HG03565 (cell line): ENCODE data around the gene MCRIP2.

Experiments used
- ATAC-seq: cut with Tn5 transposase; IDR thresholded peaks from one replicate; pipeline ENCODE4 v1.9.1; 2021; ENCODE audit warnings: mild to moderate bottlenecking, moderate library complexity; ENCODE audit not compliant: unreplicated experiment

MCRIP2 gene

DNA sequence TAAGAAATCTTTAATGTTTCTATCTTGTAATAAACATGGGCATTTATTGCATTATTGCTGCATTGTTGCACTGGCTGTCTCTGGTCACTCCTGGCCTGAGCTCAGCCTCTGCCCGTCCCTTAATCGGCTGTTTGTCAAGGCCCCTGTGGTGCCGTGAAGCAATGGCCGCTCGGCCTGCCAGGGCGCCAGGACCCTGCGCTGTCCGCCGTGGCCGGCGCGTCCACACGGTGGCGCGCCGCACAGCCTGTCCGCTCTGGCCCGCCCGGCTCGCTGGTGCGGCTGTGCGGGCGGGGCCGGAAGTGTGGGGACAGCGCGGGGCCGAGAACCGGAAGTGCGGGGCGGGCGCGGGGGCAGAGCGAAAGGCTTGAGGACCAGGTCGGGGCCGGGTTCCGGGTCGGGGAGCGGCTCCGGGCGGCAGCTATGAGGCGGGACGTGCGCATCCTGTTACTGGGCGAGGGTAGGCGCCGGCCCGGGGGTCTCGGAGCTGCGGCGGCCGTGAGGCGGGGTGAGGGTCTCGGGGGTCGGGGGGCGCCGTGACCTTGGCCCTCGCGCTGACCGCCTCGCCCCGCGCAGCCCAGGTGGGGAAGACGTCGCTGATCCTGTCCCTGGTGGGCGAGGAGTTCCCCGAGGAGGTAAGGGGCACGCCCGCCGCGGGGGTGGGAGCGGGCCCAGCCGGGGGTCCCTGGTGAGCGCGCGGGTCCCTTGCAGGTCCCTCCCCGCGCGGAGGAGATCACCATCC is 26.3 kb downstream of the MCRIP2 start, which contains the start of gene RHOT2:
RHOT2 (plus strand) TSS at position 353 of the 739 bp plus-strand sequence; CDS start at position 421, 68 bp downstream.
- ATAC-seq, result peak; percentile 76

DNA sequence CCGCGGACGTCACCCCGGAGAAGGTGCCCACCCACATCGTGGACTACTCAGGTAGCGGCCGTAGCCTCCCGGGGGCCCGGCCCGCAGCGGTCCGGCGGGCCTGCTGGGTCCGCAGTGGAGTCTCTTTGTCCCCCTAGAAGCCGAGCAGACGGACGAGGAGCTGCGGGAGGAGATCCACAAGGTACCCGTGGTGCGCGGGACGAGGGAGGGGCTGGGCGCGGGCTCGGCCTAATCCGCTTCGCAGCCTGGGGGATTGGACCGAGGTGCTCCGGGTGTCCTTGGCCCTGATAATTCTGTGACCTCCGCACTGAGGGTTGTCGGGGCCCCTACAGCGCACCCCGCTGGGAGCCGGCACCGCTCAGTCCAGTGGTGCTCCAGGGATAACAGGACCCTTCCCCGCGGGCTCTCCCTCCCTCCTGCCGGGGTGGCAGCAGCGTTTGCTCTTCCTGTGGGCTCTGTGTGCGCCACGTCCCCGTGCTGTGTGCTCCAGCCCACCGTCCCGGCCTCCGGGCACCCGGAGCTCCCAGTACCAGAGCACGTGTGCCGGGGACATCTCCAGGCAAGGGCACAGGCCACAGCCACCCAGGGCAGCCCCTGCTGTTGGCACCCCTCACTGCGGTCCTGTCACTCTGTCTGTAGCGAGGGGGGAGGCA is 27.0 kb downstream of the MCRIP2 start:
- ATAC-seq, result peak; percentile 12

DNA sequence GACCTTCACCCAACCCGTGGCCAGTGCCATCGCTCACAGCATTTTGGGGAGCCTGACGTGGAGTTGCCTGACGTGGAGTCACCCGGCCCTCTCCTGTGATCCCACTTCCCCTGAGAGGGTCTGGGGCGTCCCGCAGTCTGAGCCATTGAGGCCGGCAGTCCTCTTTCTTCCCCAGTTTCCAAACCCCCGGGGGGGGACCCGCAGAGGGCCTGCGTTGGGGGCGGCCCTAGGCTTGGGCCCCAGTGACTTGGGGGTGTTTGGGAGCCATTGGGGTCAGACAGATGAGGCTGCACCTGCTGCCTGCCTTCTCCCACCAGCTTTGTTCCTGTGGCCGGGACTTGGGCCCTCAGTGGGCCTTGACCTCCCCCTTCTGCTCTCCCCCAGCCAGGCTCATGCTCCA is 28.0 kb downstream of the MCRIP2 start:
- ATAC-seq, result no peak

DNA sequence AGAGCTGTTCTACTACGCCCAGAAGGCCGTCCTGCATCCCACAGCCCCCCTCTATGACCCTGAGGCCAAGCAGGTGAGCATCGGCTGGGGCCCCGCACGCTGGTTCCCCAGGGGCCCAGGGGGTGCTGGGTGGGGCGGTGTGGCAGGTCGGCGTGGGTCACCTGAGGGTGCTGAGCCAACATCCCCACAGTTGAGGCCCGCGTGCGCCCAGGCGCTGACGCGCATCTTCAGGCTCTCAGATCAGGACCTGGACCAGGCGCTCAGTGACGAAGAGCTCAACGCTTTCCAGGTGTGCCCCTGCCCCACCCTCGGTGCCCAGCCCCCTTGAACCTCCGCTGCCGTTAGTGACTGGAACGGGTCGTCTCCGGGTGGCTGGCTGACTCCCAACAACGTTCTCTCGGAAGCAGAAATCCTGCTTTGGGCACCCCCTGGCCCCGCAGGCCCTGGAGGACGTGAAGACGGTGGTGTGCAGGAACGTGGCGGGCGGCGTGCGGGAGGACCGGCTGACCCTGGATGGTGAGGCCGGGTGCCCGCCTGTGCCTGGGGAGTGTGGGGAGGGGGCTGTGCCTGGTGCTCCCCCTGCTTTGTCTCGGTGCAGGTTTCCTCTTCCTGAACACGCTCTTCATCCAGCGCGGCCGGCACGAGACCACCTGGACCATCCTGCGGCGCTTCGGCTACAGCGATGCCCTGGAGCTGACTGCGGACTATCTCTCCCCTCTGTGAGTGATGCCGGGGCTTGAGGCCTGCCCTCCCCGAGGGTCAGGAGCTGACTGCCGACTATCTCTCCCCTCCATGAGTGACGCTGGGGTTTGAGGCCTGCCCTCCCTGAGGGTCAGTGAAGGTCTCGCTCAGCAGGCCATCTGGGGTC is 29.1 kb downstream of the MCRIP2 start:
- no peak for ATAC-seq

DNA sequence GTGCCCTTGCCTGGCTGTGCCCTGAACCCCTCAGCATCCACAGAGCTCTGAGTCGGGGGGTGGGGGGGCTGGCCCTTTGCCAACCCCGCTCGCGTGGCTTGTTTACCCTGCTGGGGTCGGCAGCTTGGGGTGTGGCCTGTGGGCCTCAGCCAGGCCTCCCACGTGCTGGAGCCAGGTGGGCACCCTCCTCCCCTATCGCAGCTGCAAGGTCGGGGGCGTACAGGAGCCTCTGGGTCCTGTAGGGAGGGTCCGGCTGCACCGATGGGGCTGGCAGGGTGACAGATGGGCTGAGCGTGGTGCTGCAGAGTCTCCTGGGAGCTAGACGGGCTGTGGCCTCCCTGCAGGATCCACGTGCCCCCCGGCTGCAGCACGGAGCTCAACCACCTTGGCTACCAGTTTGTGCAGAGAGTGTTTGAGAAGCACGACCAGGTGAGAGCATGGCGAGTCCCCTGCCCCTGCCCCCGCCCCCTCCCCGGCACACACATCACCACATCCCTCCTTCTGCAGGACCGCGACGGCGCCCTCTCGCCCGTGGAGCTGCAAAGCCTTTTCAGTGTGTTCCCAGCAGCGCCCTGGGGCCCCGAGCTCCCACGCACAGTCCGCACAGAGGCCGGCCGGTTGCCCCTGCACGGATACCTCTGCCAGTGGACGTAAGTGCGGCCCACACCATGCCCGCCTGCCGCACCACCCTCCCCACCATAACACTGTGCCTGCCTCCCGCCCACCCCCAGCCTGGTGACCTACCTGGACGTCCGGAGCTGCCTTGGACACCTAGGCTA is 29.9 kb downstream of the MCRIP2 start:
- no peak for ATAC-seq

DNA sequence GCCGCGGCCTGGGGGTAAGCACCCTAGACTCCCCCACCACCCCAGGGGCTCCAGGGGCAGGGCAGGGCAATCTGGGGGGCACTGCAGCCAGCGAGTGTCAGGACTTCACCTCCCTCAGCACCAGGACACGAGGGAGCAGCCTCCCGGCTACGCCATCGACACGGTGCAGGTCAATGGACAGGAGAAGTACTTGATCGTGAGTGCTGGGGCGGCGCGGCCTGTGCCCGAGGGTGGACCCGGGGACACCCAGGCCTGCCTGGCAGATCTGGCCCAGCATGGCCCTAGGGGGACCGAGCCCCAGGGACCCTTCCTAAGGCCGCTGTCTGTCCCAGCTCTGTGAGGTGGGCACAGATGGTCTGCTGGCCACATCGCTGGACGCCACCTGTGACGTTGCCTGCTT is 30.7 kb downstream of the MCRIP2 start:
- no peak for ATAC-seq

DNA sequence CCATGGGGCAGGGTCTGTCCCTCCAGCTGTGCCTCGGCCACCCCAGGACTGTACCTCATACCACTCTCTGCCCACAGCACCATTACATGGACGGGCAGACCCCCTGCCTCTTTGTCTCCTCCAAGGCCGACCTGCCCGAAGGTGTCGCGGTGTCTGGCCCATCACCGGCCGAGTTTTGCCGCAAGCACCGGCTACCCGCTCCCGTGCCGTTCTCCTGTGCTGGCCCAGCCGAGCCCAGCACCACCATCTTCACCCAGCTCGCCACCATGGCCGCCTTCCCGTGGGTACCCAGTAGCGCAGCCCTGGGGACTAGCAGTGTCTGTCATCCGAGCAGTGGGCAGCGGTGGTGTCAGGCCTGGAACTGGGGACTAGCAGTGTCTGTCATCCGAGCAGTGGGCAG is 31.2 kb downstream of the MCRIP2 start:
- no peak for ATAC-seq

DNA sequence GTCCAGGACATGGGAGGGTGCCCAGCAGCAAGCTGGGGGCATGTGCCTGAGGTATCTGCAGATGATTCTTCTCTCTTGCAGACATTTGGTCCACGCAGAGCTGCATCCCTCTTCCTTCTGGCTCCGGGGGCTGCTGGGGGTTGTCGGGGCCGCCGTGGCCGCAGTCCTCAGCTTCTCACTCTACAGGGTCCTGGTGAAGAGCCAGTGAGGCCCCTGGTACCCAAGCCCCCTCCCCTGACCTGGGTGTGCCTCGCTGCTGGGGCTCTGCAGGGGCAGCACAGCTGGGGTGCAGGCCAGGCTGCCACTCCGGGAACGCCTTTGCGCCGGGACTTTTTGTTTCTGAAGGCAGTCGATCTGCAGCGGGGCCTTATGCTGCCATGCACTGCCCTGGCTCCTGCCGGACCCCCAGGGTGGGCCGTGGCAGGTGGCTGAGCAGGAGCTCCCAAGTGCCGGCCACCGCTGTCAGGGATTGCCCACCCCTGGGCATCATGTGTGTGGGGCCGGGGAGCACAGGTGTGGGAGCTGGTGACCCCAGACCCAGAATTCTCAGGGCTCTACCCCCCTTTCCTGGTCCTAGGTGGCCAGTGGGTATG is 31.9 kb downstream of the MCRIP2 start:
- no peak for ATAC-seq

DNA sequence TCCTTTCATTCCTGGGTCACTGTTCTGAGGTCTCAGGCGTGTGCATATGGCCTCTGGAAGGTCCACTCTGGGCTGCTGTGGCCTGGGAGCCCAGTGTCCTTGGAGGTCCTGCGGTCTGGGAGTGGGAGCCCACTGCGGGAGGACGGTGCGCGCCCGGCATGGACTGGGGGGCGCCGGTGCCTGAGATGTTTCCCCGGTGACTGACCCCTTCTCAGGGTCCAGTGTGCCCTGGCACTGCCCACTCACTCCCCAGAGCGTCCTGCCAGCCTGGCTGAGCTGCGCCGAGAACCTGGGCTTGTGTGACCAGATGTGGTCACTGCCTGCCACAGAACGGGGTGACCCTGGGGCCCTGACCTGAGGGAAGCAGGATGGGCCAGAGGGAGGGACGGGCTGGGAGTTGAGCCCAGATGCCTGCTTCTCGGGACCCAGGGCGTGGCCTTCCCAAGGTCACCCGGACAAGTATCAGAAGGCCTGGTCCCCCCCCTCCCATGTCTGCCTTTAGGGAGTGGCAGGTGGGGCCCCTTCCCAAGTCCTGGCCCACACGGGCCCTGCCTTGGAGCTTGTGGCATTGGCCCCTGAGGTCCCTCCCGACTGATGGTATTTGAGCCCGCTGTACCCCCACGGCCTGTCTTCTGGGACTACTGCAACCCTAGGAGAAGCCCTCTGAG is 32.7 kb downstream of the MCRIP2 start:
- ATAC-seq, result no peak

DNA sequence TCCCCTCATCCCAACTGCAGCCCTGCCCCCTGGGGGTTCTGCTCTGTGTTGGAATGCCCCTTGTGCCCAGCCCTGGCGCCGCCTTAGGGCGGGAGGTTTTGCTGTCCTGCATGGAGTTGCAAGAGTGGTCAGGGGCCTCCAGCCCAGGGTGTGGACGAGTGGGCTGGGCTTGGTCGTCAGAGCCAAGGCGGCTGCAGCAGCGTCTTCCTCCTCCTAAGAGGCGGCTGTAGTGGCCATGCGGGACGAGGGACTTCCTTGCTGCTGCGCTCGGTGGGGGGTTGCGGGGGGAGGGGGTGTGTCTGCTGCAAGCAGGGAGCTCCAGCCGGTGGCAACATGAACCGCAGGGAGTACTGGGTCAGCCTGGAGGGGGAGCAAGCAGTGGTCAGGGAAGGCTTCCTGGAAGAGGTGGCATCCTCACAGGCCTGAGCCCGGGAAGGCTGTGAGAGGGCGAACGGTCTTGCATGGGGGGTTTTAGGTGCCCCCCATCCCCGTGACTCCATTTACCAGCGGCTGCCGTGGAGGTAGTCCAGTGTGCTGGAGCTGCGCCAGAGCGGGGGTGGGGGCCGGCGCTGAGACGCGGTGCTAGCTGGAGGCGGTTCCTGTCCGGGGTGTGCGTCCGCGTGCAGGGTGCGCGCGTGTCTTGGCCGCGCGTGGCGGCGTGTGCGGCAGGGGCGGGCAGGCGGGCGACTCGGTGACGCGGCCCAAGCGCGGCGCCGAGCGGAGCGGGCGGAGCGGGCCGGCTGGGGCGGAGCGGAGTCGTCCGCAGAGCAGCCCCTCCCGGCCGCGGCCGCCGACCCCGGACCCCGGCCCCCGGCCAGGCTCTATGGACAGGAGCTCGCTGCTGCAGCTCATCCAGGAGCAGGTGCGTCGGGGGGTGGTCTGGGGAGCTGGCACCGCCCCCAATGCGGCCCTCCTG is 33.6 kb downstream of the MCRIP2 start, which contains the start of gene RHBDL1:
RHBDL1 (plus strand) TSS at position 704 of the 916 bp plus-strand sequence; CDS start at position 824, 120 bp downstream.
- ATAC-seq, result no peak

DNA sequence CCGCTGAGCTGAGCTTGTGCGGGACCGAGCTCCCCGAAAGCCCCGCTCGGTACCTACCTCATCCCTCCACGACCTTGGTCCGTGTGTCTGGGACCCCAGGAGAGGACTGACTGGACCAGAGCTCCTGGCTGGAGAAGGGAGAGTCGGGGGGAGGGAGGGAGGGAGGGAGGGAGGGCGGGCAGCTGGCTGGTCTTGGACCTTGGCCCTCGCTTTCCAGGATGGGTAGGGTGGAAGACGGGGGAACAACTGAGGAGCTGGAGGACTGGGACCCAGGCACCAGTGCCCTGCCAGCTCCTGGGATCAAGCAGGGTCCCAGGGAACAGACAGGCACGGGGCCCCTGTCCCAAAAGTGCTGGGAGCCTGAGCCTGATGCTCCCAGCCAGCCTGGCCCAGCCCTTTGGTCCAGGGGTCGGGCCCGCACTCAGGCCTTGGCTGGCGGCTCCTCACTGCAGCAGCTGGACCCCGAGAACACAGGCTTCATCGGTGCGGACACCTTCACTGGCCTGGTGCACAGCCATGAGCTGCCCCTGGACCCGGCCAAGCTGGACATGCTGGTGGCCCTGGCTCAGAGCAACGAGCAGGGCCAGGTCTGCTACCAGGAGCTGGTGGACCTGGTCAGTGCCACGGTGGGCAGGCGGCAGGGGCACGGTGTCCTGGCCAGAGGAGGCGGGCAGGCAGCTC is 34.4 kb downstream of the MCRIP2 start:
- no peak for ATAC-seq

DNA sequence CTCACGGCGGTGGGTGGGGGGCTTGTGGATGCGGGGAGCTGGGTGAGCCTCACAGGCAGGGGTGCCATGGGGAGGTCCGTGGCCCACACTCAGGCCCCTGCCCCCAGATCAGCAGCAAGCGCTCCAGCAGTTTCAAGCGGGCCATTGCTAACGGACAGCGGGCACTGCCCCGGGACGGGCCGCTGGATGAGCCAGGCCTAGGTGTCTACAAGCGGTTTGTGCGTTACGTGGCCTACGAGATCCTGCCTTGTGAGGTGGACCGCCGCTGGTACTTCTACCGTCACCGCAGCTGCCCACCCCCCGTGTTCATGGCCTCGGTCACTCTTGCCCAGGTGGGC is 34.9 kb downstream of the MCRIP2 start:
- no peak for ATAC-seq

DNA sequence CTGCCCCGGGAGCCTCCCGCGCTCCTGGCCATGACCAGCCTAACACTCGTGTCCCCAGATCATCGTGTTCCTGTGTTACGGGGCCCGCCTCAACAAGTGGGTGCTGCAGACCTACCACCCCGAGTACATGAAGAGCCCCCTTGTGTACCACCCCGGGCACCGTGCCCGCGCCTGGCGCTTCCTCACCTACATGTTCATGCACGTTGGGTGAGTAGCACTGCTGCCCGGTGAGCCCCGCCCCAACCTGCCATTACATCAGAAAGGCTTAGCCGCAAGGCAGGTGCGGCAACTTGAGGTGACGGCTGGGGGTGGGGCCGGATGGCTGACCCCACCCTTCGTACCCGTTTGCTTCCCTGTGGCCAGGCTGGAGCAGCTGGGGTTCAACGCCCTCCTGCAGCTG is 35.3 kb downstream of the MCRIP2 start:
- no peak for ATAC-seq

DNA sequence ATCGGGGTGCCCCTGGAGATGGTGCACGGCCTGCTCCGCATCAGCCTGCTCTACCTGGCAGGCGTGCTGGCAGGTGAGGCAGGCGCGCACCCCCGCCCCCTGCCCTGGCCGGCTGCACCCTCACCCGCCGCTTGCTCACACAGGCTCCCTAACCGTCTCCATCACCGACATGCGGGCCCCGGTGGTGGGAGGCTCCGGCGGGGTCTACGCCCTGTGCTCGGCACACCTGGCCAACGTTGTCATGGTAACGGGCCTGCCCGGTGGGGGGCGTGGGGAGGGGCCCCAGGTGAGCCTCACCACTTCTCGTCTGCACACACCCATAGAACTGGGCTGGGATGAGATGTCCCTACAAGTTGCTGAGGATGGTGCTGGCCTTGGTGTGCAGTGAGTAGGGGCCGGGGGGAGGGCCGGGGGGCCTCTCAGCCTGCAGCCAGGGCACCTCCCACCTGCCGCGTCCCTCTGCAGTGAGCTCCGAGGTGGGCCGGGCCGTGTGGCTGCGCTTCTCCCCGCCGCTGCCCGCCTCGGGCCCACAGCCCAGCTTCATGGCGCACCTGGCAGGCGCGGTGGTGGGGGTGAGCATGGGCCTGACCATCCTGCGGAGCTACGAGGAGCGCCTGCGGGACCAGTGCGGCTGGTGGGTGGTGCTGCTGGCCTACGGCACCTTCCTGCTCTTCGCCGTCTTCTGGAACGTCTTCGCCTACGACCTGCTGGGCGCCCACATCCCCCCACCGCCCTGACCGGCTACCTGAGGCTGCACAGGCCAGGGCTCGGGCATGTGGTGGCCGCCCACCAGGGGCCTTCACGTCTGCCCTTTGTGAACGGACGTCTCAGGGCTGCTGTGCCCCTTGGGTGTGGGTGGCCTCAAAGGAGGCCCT is 35.9 kb downstream of the MCRIP2 start:
- no peak for ATAC-seq

DNA sequence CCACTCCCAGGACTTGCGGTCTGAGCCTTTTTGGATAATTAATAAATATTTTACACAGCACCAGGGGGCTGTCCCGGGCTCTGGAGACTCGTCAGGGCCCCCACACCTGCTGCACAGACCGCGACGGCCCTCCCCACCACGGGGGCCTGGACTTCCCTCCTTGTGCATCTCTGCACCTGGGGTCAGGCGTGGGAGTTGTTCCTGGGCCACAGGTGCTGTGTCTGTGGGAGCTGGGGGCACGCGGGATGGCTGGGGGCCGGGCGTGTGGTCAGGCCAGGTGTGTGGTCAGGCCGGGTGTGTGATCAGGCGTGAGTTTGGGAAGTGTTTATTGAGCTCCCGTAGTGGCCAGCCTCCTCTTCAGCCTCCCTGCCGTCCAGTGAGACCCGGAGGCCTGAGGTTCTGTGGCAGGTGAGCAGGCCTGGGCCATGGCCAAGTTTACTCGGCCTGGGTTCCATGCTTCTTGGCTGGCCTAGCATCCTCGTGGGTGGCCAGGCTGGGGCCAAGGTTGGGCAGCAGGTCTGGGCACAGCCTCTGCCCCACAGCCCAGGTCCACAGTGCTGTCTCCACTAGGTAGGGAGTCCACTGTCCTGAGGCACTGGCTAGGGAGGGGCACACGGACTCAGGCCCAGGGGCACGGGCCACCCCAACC is 36.7 kb downstream of the MCRIP2 start:
- no peak for ATAC-seq

DNA sequence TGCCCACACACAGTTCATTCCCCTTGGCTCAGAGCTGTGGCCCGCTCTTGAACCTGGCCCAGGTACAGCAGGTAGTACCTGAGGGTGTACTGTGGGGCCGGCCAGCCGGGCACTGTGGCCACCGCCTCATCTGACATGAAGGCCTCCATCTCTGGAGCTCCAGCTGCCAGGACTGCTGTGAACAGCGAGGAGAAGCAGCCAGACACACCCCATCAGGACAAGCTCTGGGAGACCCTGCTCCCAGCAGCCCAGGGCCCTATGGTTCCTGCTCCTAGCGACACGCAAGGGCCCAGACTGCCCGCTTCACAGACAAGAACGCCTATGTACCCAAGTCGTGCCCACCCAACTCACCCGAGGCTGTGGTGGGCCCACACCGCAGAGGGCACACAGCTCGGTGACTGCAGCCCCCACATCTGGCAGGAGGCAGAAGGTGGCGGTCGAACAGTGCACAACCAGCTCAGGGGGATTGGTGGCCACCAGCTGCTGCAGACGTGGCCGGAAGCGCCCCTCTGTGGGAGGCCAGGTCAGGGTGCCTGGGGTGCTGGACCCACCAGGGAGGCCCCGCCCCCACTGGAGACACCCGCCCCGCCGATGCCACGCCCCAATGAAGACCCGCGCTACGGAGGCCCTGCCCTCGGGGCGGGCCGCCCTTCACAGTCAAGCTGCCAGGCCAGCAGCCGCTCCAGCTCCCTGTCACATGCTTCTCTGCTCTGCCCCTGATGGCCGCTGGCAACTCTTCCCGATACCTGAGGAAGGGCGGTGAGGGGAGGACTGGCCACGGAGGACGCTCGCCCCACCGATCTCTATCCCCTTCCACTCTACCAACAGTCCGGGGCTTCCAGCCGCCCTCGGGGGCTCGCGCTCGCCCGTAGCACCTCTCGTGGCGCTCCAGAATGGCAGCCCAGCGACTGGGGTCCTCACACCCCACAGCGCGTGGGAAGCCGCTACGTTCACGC is 37.5 kb downstream of the MCRIP2 start:
- no peak for ATAC-seq
